Fibroblast of pulmonary artery (primary cell): ENCODE results near the gene ARHGAP1.

ENCODE experiments used
- DNase-seq: peaks from one replicate; pipeline ENCODE4 v3.0.0-alpha.2; 2010; ENCODE audit warnings: low read depth
- H3K4me3 ChIP-seq: replicated peaks from 2 replicates; pipeline ENCODE4 v1.5.1; 2011; ENCODE audit warnings: low read depth, mild to moderate bottlenecking, control low read depth, low read length, moderate library complexity
- CTCF ChIP-seq: IDR thresholded peaks from 2 replicates; pipeline ENCODE4 v1.5.1; 2011; ENCODE audit warnings: mild to moderate bottlenecking, control low read depth, low read length, inconsistent platforms; ENCODE audit errors: missing control alignments

Gene ARHGAP1

GRCh38 chr11:46741600-46742484 is 41.4 kb upstream of the ARHGAP1 start:
- DNase-seq: no peak
- no peak overlapping the region for H3K4me3 ChIP-seq
- TF ChIP-seq CTCF: no peak

GRCh38 chr11:46738887-46739286 is 38.5 kb upstream of the ARHGAP1 start:
- no peak for DNase-seq

DNA sequence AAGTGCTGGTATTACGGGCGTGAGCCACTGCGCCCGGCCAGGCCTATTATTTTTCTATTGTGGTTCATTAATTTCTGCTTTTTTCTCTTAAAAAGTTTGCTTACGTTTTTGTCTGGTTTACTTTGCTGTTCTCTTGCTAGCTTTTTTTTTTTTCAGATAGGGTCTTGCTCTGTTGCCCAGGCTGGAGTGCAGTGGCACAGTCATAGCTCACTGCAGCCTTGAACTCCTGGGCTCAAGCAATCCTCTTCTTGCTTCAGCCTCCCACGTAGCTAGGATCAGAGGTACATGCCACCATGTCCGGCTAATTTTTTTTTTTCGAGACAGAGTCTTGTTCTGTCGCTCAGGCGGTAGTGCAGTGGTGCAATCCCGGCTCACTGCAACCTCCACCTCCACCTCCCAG is 37.3 kb upstream of the ARHGAP1 start:
- no peak for TF ChIP-seq CTCF
- H3K4me3 ChIP-seq: no peak overlapping the region
- no peak for DNase-seq

More at GRCh38 chr11:46738887-46739286, 38.5 kb upstream of the ARHGAP1 start:
- no peak for TF ChIP-seq CTCF
- H3K4me3 ChIP-seq: no peak overlapping the region

- no peak for TF ChIP-seq CTCF
- DNase-seq: no peak
- no peak overlapping the region for H3K4me3 ChIP-seq
Observed at GRCh38 chr11:46736615-46737014, 36.2 kb upstream of the ARHGAP1 start.

- TF ChIP-seq CTCF: no peak
- DNase-seq: no peak
- no peak overlapping the region for H3K4me3 ChIP-seq
Observed at GRCh38 chr11:46736146-46736545, 35.7 kb upstream of the ARHGAP1 start.

- no peak for TF ChIP-seq CTCF
- no peak for DNase-seq
- no peak overlapping the region for H3K4me3 ChIP-seq
Observed at GRCh38 chr11:46733234-46733633, 32.8 kb upstream of the ARHGAP1 start.

GRCh38 chr11:46731545-46731944 is 31.1 kb upstream of the ARHGAP1 start:
- no peak for DNase-seq
- H3K4me3 ChIP-seq: no peak overlapping the region
- TF ChIP-seq CTCF: no peak
